GM08714 (cell line): ENCODE data around the gene CTPS2.
"Not testable (repeated sequence)": the region's sequence is repeated elsewhere in the genome, so short reads cannot be mapped to it uniquely, and the experiment has no call there.

Experiments used
- H3K4me3 ChIP-seq: fragments of 200-500 bp; sonication (Bioruptor generic); 2 replicates; pipeline ENCODE4 v1.5.1; 2014; ENCODE audit warnings: mild to moderate bottlenecking, low read length, inconsistent platforms
- ZNF274 ChIP-seq: IDR thresholded peaks from 2 replicates; pipeline ENCODE4 v1.6.1; 2012; ENCODE audit warnings: mild to moderate bottlenecking, low read depth, low read length

CTPS2 gene

GRCh38 chrX:16617382-16617781 is 95.1 kb downstream of the CTPS2 start:
- TF ChIP-seq ZNF274, result no peak
- no peak overlapping the region for H3K4me3 ChIP-seq

- no peak for TF ChIP-seq ZNF274
- no peak overlapping the region for H3K4me3 ChIP-seq
Measured at GRCh38 chrX:16612257-16612897, 100.1 kb downstream of the CTPS2 start.

GRCh38 chrX:16610654-16611053 is 101.8 kb downstream of the CTPS2 start:
- H3K4me3 ChIP-seq, result not testable (repeated sequence)

GRCh38 chrX:16610121-16610621 is 102.3 kb downstream of the CTPS2 start:
- H3K4me3 ChIP-seq, result no peak overlapping the region
- no peak for TF ChIP-seq ZNF274

GRCh38 chrX:16606142-16606720 is 106.2 kb downstream of the CTPS2 start:
- no peak for TF ChIP-seq ZNF274

GRCh38 chrX:16604337-16604736 is 108.1 kb downstream of the CTPS2 start:
- TF ChIP-seq ZNF274, result no peak
- no peak overlapping the region for H3K4me3 ChIP-seq

More at GRCh38 chrX:16606142-16606720, 106.2 kb downstream of the CTPS2 start:
- H3K4me3 ChIP-seq, result no peak overlapping the region

GRCh38 chrX:16603822-16604221 is 108.6 kb downstream of the CTPS2 start:
- H3K4me3 ChIP-seq, result no peak overlapping the region

GRCh38 chrX:16603235-16603634 is 109.2 kb downstream of the CTPS2 start:
- H3K4me3 ChIP-seq, result not testable (repeated sequence)

More at GRCh38 chrX:16603822-16604221, 108.6 kb downstream of the CTPS2 start:
- no peak for TF ChIP-seq ZNF274

GRCh38 chrX:16601885-16602284 is 110.6 kb downstream of the CTPS2 start:
- no peak for TF ChIP-seq ZNF274

GRCh38 chrX:16594490-16594889 is 118.0 kb downstream of the CTPS2 start:
- H3K4me3 ChIP-seq, result no peak overlapping the region
- TF ChIP-seq ZNF274, result no peak

More at GRCh38 chrX:16601885-16602284, 110.6 kb downstream of the CTPS2 start:
- no peak overlapping the region for H3K4me3 ChIP-seq

GRCh38 chrX:16593801-16594200 is 118.7 kb downstream of the CTPS2 start:
- TF ChIP-seq ZNF274, result no peak
- no peak overlapping the region for H3K4me3 ChIP-seq

GRCh38 chrX:16592194-16592770 is 120.2 kb downstream of the CTPS2 start:
- H3K4me3 ChIP-seq, result no peak overlapping the region
- no peak for TF ChIP-seq ZNF274

GRCh38 chrX:16589826-16590225 is 122.6 kb downstream of the CTPS2 start:
- no peak overlapping the region for H3K4me3 ChIP-seq
- no peak for TF ChIP-seq ZNF274

GRCh38 chrX:16589211-16589610 is 123.3 kb downstream of the CTPS2 start:
- TF ChIP-seq ZNF274, result no peak
- no peak overlapping the region for H3K4me3 ChIP-seq

- H3K4me3 ChIP-seq, result no peak overlapping the region
- TF ChIP-seq ZNF274, result no peak
Measured at GRCh38 chrX:16588266-16588665, 124.2 kb downstream of the CTPS2 start.
